Mucosa of gallbladder (tissue), 1 donor: ENCODE measurements around the gene USPL1. TPM values are rescaled to one million over a fixed set of nuclear protein-coding genes. Genes with fewer than 3 reads are reported as not detected.
"Not testable (repeated sequence)": the region's sequence is repeated elsewhere in the genome, so short reads cannot be mapped to it uniquely, and the experiment has no call there.

Experiments
- DNase-seq: peaks from one replicate; pipeline ENCODE4 v3.0.0-alpha.2; 2020; ENCODE audit warnings: low spot score
- total RNA-seq: library from RNA; stranded (reverse); gene quantifications from one replicate; pipeline ENCODE4 v1.2.1, GENCODE V29; 2021
- donor health status: DM: no; HTN: no; CAD: no.

USPL1 gene
- total RNA-seq, 1 donor from 2014 or later: 10.0 TPM

DNA sequence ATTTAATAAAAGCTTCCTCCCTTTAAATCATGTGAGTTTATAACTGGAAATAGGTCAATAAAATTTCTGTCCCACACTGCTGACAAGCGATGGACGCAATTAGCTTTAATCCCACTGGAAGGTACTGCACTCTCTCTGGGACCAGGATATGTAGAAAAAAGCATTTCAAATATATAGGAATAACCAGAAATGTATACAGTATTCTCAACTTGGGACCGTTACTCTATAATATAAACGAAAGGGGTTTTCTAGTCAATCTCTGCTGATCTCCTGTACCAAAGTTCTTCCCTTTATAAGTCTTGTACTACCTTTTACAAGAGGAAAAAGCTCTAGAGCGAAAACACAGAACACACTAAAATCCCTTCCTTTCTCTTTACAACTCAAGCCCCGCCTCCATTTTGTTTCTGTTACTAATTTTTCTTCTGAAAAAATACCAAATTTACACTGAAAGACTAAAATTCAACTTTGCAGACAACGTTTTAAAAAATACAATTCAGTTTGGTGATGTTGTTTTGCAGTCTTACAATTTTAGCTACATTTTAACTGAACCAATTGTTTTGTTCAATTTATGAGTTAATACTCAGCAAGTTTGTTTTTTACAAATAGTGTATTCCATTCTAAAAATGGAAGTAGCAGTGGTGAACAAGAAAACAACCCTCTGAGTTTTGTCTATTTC is 1.7 kb upstream of the USPL1 start:
- DNase-seq: no peak

DNA sequence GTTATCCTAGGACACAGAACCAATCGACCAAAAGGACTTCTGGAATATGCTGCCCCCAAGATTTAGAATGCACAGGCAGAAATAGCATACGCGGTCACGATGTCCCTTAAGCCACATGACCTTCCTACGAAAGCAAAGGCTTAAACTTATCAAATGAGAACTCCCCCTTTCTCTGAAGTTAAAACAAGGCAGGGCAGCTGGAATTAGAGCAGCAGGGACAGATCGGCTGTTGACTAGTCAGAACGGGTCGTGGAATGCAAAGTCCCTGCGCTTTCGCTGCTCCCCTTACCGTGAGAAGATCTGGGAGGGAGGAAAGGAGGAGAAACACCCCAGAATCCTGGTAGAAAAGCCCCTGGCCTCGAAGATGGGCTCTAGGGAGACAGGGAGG is 799 bp upstream of the USPL1 start:
- DNase-seq: peak; percentile 80

DNA sequence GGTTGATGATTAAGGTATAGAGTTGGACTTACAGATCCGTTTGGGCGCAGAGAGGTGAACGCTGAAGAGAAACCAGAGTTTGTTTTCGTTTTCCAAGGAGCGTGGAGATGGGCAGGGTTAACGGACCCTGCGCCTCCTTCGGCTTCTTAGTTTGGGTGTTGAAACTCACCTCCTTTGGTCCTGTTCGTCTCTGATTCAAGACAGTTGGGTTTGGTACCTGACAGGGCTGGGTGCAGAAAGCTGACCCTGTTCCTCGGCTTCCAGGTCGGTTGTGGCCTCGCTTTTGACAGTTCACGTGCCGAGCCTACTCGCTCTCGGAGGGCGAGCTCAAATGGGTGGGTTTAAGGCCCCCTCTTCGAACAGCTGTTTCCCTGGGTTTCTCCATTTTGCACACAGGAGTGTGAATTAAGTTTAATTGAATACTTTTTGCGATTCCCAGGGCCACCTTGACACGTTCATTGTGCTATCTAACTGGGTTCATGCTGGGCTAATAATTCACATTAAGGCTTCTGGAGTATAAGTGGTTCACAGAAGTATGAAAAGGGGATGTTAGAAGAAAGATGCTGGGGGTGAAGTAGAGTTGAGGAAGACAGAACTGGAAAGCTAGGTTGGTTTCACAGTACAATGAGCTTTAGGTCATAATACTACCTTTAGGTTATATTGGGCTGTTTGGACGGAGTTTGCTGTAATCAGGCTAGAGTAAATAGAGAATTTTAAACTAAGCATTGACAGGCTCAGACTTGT is 638 bp downstream of the USPL1 start:
- DNase-seq: peak; percentile 15

DNA sequence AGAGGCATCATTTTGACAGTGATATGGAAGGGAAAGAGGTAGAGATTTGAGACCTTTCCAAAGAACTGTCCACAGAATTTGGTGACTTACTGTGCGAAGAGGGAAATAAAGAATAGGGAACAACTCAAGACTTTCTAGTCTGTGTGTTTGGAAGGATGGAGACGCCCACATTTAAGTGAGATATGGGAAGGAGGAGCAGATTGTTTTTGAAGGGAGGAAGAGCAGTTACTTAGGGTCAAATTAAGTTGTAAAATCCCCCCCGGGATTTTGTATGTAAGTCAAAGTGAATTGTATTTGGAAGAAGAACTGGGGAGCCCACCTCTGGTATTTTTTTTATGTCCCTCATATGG is 1.2 kb downstream of the USPL1 start:
- DNase-seq: no peak

DNA sequence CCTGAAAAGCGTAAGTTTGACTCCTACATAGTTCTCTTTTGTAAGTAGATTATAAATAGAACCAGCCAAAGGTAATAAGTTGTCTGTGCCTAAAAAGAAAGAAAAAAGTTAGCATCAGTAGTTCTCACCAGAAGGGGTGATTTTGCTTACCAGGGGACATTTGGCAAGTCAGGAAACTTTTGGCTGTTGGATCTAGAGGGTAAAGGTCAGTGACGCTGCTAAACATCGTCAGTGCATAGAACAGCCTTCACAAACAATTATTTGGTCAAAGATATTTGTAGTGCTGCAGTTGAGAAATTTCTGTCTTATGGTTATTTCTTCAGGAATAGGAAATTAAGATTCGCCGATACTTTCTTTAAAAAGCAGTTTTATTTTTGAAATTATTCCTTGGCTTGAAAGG is 2.0 kb downstream of the USPL1 start:
- DNase-seq: no peak

DNA sequence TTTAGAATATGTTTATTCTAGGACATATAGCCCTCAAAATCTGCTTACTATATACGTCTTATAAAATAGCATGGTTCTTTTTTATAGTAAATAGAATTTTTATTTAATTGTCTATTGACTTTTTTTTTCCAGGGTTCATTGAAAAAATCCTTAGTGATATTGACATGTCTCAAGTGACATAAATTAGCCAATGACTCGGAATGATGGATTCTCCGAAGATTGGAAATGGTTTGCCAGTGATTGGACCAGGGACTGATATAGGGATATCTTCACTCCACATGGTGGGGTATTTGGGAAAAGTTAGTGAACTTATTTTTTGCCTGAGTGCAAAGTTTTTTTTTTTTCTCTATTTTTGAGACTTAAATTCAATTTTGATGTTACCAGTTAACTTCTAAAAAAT is 3.2 kb downstream of the USPL1 start:
- DNase-seq: no peak

DNA sequence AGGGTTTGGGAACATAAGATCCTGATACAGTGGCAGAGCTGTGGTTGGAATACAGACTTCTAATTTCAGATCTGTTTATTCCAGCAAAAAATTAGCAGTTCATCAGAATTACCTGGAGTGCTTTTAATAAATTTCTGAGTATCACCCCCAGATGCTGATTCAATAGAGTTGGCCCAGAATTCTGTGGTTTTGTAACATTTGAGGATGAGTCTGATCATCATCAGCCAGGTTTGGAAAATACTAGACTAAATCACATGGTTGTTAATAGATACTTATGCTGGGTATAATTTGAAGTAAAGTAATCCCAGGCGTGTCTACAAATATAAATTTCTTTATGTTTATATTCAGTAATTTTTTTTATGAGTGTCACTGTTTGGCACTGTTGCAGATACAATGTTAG is 4.8 kb downstream of the USPL1 start:
- DNase-seq: no peak

DNA sequence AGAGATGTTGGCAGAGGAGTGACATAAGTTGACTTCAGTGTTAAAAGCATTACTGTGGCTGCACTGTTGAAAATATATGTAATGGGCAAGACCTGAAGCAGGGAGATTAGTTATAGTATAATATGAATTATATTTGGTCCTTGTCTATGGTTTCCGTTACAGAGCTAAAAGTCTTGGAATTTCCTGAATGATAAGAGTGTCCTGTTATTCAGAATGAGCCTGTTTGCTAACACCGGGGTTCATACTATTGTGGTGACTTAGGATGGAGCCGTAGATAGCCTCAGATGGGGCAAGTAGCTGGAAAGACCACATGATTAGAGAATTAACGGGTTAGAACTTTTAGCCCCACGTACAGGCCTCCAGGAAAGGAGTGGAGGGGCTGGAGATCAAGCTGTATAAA is 5.7 kb downstream of the USPL1 start:
- DNase-seq: no peak

DNA sequence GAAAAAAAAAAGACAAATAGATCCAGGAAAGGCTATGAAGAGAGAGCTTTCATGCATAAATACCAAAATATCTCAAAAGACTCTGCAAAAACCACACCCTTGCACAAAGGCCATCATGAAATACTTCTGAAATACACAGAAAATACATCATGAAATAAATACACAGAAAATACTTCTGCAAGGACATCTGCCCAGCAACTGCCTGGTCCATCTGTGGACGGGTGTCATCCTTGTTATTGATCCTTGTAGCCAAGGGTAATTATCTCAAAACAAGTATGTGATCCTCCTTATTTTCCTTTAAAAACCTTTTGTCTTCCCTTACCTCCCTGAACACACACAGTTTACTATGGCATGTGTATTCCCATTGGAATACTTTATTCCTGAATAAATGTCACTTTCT is 6.9 kb downstream of the USPL1 start:
- no peak for DNase-seq

DNA sequence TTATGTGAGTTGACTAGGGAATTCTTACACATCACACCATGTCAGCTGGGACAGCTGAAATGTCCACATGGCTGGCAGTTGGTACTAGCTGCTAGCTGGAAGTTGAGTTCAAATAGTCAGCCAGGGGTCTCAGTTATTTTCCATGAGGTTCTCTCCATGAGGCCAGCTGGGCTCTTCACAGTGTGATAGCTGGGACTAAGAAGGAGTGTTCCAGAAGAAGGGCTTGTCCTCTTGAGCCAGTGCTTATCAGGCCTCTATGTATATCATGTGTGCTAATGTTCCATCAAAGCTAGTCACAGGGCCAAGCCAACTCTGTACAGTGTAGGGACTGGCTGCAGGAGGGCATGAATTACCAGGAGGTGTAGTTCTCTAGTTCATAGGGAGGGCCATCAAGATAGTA is 11.8 kb downstream of the USPL1 start:
- no peak for DNase-seq

DNA sequence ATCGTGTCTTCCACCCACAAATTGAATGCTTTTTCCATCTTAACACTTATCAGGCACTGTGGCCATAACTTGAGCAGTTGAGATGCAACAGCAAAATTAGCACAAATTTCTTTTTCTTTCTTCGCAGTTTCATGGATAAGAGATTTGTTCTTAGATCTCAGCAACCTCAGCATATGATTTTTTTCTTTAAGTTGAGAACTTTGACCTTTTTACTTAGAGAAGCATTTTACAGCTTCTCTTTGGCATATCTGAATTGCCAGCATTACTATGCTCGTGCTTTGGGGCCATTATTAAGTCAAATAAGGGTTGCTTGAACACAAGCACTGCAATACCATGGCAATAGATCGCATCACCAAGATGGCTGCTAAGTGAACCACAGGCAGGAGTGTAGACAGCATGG is 16.1 kb downstream of the USPL1 start:
- DNase-seq: no peak

DNA sequence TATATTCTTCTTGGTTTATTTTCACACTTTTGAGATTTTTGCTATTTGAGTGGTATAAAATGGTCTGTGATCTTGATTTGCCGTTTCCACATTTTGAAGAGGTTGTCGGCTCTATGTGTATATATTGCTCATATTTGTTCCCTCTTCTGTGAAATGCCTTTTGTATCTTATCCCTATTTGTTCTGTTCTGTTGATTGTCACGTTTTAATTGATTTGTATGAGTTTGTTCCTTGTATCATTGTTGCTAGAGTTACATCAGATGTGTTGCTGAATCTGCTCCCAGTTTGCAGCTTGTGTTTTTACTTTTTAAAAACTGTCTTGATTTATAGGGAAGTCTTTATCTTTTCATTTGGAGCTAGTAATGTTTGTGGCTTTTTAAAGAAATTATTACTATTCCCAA is 17.1 kb downstream of the USPL1 start:
- DNase-seq: no peak

DNA sequence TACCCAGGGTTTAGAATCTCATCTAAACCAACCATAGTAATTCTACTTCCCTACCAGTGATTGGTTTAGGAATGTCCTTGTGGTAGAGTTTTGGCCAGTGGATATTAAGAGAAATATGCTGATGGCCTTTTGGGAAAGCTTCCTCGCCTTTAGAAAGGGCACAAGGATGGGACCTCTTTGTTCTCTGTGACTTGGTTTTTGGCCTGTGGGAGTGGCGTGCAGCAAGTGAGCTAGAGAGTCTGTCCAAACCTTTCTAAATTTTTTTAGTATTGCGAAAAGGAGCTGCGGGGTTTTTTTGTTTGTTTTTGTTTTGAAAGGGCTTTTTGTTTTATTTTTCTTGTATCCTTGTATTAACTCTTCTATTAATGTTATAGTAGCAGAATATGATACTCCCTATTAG is 20.6 kb downstream of the USPL1 start:
- DNase-seq: no peak

DNA sequence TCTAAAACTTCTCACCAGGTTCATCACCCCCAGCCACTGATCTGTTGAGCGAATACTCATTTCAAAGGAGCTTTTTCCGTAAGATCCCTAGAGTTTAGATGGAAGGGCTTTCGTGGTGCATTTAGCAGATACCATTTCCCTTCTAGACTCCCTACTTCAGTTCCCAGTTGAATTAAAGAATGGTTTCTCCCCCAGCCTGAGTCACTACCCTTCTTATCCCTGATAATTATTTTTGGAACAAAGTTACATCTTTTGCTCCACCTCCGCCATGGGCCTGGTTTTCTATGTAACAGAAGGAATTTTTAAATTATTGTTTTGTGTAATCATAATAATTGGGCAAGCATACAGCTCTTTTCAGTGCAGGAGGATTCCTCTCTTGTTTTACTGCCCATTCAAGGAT is 22.0 kb downstream of the USPL1 start:
- DNase-seq: no peak

DNA sequence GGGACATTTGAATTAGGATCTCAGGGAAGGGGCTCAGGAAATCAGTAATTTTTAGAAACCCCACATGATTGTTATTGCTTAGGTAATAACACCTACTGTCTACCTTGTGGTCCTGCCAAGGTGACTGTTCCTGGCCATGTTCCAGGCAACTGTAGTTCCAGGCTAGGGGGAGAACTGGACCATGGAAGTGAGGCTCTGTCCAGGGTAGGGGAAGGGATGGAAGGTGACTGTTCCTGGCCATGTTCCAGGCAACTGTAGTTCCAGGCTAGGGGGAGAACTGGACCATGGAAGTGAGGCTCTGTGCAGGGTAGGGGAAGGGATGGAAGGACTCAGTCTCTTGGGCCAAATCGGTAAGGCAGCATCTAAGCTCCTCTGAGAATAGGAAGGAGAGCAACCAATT is 23.5 kb downstream of the USPL1 start:
- DNase-seq: not testable (repeated sequence)

DNA sequence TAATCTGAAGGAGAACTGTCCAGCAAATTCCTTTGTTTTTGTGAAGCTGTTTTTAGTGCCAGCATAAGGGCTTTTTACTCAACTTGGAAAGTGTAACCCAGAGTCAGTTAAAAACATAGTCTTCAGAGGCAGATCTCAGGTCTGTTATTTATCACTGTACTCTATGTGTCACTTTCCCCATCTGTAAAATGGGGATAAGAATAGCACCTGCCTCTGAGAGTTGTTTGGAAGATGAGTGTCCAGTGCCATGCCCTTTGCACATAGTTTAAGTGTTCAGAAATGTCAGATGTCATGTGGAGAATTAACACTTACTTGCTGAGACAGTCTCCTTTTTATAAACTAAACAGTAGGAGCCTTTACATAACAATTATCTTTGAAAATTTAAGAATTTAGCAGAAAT is 27.9 kb downstream of the USPL1 start:
- no peak for DNase-seq

DNA sequence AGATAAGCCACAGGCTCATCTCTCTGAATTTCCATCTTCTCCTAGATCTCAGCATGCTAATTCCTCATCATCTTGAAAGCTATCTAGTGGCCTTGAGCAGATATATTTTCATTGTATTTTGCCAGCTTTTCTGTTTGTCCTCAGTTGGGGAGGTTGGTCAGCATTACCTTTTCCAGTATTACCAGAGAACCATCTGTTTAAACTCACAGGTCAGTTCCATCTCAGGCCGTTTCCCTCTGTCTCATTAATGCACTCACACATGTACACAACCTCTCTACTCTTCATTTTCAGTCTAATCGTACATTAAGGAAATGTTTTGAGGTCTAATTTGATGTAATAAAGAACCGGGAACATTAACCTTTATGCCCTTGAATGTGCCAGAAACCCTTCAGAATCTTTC is 29.7 kb downstream of the USPL1 start:
- DNase-seq: no peak

DNA sequence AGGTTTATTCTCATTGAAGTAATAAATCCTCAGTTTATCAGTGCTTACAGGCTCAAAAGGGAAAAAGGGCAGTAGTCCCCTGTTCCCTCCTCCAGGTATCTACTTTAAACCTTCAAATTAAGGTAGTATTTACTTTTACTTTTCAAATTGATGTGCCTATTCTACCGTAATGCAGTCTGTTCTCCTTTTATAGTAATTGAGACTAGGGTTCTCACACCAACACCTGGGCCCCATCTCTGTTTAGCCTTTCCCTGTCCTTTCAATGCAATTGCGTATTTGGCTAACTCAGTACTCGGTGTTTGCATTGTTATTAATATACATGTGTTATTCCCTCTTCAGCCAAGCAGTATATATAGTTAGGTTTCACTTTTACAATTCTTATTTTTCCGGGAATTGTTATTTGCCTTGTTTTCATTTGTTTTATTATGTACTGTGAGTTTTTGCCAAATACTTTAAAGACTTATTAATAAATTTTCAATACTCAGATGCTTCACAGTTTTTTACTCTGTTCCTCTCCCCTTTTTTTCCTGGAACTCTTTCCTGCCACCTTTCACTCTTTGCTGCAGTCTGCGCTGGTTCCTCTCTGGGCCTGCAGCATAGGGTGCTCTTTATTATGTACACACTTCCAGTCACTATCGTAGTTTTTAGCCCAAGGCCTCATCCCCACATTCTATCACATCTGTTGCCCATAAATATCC is 30.3 kb downstream of the USPL1 start:
- DNase-seq: no peak

DNA sequence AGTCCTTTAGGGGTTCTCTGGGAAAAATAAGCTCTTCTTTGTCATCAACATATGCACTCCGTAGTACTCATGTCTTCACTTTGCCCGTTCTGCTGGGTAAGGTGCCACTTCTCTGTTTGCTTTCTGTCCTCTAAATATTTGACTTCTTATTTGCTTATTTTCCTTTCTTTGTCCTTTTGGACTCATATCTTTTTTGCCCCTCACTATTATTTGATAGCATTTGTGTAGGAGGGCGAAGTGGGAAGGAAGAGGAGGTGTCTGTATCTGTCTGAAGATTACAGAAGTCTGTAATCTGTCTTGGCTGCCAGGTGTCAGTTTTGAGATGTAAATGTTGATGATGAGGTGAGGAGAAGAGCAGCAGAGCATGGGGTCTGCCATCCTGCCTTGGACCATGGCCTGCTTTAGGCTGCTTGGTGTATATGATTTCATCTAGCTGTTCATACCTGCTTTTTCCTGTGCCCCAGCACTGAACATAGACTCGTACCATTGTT is 30.8 kb downstream of the USPL1 start:
- no peak for DNase-seq

DNA sequence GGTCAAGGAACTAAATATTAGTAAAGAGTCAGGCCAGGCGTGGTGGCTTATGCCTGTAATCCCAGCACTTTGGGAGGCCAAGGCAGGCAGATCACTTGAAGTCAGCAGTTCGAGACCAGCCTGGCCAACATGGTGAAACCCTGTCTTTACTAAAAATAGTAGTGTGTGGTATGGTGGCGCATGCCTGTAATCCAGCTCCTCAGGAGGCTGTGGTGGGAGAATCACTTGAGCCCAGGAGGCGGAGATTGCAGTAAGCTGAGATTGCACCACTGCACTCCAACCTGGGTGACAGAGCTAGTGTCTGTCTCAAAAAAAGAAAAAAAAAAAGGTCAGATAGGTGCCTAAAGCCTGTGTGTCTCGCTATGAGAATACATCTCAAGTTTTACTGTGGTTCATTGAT is 33.9 kb downstream of the USPL1 start:
- DNase-seq: not testable (repeated sequence)

DNA sequence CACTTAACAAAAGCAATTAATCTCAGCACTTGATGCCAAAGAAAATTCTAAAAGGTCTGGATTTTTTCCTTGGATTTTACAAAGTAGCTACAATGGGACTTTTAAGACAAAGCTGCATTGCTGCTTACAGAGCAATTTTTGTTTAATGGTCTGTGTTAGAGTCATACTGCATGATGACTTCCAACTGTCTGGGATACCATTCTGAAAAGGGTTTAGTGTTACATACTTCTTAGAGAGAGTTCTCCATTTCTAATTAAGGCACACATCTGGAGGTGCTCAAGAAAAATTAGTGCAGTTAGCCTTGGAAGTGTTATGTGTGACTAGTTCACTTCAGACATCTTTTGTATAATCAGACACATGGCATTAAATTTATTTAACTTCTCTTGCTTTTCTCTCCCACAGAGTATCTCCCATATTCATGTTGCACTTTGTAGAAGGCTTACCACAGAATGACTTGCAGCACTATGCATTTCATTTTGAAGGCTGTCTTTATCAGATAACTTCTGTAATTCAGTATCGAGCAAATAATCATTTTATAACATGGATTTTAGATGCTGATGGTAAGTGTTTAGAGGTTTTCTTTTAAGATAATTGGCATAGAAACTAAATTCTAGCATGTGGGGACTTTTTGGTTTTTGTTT is 35.1 kb downstream of the USPL1 start:
- DNase-seq: no peak

DNA sequence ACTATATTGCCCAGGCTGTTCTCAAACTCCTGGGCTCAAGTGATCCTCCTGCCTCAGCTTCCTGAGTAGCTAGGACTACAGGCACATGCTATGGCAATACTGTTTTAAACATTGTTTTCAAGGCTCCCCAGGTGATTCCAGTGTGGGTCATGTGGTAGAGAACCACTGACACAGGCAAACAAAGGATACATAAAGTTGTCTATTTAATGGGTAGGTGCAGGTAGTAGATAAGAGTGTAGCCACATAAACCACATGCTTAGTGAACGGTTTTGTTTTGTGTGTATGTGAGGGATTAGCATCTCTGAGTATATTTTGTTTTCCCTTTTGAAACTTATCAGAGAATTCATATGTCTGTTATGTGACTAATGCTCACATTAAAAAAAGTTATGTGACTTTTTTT is 36.7 kb downstream of the USPL1 start:
- DNase-seq: no peak

DNA sequence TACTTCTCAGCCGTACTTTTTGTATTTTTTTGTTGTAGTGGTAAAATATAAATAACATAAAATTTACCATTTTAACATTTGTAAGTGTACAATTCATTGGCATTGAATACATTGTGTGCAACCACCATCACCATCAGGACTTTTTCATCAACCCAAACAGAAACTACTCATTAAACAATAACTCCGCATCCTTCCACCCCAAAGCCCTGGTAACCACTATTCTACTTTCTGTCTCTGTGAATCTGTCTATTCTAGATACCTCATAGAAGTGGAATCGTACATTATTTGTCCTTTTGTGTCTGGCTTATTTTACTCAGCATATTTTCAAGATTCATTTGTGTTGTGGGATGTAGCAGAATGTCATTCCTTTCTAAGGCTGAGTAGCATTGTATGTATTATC is 38.5 kb downstream of the USPL1 start:
- no peak for DNase-seq
